Smooth muscle cell (in vitro differentiated cells): Measurements from ENCODE around the gene MCRIP1. TPM values are rescaled to one million over a fixed set of nuclear protein-coding genes. Genes with fewer than 3 reads are reported as not detected.

Experiments used
- DNase-seq: peaks from one replicate; lab custom pipeline; 2025; ENCODE audit not compliant: unreplicated experiment; lab: John Stamatoyannopoulos, UW
- H2AFZ ChIP-seq: fragments of 200-600 bp; sonication (generic); 2 replicates; pipeline ENCODE4 v1.6.0; 2016; ENCODE audit warnings: antibody characterized with exemption, low read depth, mild to moderate bottlenecking
- H3F3A ChIP-seq: fragments of 200-600 bp; sonication (generic); 2 replicates; pipeline ENCODE4 v1.6.0; 2017; ENCODE audit warnings: antibody characterized with exemption, low read depth
- H3K27ac ChIP-seq: fragments of 200-600 bp; sonication (generic); 2 replicates; pipeline ENCODE4 v1.5.1; 2016; ENCODE audit warnings: low read depth, mild to moderate bottlenecking
- H3K27me3 ChIP-seq: fragments of 200-600 bp; sonication (generic); 2 replicates; pipeline ENCODE4 v1.6.1; 2016; ENCODE audit warnings: low read depth, mild to moderate bottlenecking
- H3K36me3 ChIP-seq: fragments of 200-600 bp; sonication (generic); 2 replicates; pipeline ENCODE4 v1.5.1; 2016; ENCODE audit warnings: low read depth
- H3K4me1 ChIP-seq: fragments of 200-600 bp; sonication (generic); 2 replicates; pipeline ENCODE4 v1.5.1; 2016; ENCODE audit warnings: low read depth
- H3K4me2 ChIP-seq: fragments of 200-600 bp; sonication (generic); 2 replicates; pipeline ENCODE4 v1.6.0; 2016; ENCODE audit warnings: mild to moderate bottlenecking
- H3K4me3 ChIP-seq: fragments of 200-600 bp; sonication (generic); 2 replicates; pipeline ENCODE4 v1.5.1; 2016; ENCODE audit warnings: mild to moderate bottlenecking
- H3K79me2 ChIP-seq: fragments of 200-600 bp; sonication (generic); 2 replicates; pipeline ENCODE4 v1.6.0; 2016; ENCODE audit warnings: low read depth, mild to moderate bottlenecking
- H3K9ac ChIP-seq: fragments of 200-600 bp; sonication (generic); 2 replicates; pipeline ENCODE4 v1.6.0; 2016; ENCODE audit warnings: low read depth
- H3K9me3 ChIP-seq: fragments of 200-600 bp; sonication (generic); replicated peaks from 2 replicates; pipeline ENCODE4 v1.5.1; 2016; ENCODE audit warnings: low read depth
- H4K20me1 ChIP-seq: fragments of 200-600 bp; sonication (generic); 2 replicates; pipeline ENCODE4 v1.6.0; 2016; ENCODE audit warnings: low read depth
- WGBS: methylation state at CpG from one replicate; pipeline ENCODE4 v1.1.7; 2016; ENCODE audit warnings: low lambda C conversion rate; 5-methylcytosine and 5-hydroxymethylcytosine counted together
- polyA plus RNA-seq: library from polyadenylated mRNA; unstranded; fragments of >200 nt; fragmentation: Nextera tagmentation; extraction: Ambion mirVana; gene quantifications from 2 replicates; pipeline ENCODE4 v1.2.1, GENCODE V29; 2016
- total RNA-seq: library from RNA; depleted of rRNA; stranded (reverse); fragments of >200 nt; gene quantifications from 2 replicates; pipeline ENCODE4 v1.2.3, GENCODE V29; 2014
- TF ChIP-seq, protein P1 (sequence below): fragments of 200-600 bp; sonication (generic); IDR thresholded peaks from 2 replicates; pipeline ENCODE4 v1.5.1; 2017; ENCODE audit warnings: borderline replicate concordance, mild to moderate bottlenecking, antibody characterized with exemption; ENCODE audit not compliant: insufficient read depth, poor library complexity, severe bottlenecking

The MCRIP1 gene
- total and polyA plus RNA-seq, 2 experiments from 2014 or later, result 85.1 to 208 TPM

DNA sequence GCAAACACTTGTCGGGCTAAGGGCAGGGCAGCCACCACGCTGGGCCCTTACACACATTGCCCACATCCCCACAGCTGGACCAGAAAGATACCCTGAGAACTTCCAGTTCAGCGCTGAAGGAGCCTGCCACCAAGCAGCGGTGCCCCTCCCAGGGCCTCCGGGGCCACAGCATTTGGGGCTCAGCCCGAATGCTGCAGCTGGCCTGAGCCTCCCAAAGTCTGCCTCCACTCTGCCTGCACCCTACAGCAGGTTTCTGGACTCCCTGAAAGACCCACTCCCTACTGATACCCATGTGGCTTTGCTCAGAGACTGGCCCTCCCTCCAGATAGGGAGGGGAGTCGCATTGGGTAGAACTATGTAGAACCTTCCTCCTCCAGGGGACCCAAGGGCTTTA lies 1.5 kb downstream of the MCRIP1 start:
- WGBS, result 96% methylated on average over 7 of the region's 7 CpGs
- no peak overlapping the region for H2AFZ ChIP-seq

DNA sequence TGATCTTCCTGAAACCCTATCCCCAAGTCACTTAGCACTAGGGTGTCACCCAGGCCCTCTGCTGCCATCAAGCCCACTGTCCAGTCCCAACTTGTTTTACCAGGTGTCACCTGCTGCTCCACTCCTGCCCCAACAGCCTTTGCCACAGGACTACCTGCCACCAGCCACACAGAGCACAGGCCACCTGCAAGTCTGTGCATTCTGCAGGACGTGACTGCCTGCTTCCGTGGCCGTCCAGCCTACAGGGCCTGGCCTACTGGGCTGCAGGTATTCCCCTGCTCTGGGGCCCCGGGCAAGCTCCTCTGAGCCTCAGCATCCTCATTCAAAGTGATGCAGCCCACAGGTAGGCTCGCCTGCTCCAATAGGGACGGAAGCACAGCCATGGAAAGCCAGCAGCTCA lies 3.2 kb downstream of the MCRIP1 start:
- Histone ChIP-seq H3K4me3 (no peak overlapping the region), H3K27ac (no peak overlapping the region), H3K4me1 (peaks cover 17% of the 10 kb centered on the region), H3K9ac (no peak overlapping the region), H3K27me3 (no peaks in the 10 kb centered on the region), H3K79me2 (peaks cover 65% of the 10 kb centered on the region), H4K20me1 (peaks cover 76% of the 10 kb centered on the region), H3K36me3 (no peaks in the 10 kb centered on the region), H3K4me2 (no peak overlapping the region), H3K9me3 (no peaks in the 10 kb centered on the region), H2AFZ (no peak overlapping the region), H3F3A (no peaks in the 10 kb centered on the region)
- WGBS, result 97% methylated on average over 6 of the region's 6 CpGs
- no peak for DNase-seq
- TF ChIP-seq, protein P1, sequence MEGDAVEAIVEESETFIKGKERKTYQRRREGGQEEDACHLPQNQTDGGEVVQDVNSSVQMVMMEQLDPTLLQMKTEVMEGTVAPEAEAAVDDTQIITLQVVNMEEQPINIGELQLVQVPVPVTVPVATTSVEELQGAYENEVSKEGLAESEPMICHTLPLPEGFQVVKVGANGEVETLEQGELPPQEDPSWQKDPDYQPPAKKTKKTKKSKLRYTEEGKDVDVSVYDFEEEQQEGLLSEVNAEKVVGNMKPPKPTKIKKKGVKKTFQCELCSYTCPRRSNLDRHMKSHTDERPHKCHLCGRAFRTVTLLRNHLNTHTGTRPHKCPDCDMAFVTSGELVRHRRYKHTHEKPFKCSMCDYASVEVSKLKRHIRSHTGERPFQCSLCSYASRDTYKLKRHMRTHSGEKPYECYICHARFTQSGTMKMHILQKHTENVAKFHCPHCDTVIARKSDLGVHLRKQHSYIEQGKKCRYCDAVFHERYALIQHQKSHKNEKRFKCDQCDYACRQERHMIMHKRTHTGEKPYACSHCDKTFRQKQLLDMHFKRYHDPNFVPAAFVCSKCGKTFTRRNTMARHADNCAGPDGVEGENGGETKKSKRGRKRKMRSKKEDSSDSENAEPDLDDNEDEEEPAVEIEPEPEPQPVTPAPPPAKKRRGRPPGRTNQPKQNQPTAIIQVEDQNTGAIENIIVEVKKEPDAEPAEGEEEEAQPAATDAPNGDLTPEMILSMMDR, result no peak

More for the DNA sequence above, 1.5 kb downstream of the MCRIP1 start:
- no peaks in the 10 kb centered on the region for H3K27me3 ChIP-seq
- no peaks in the 10 kb centered on the region for H3K9me3 ChIP-seq
- H3K4me1 ChIP-seq, result peaks cover 17% of the 10 kb centered on the region
- no peak overlapping the region for H3K4me3 ChIP-seq
- no peak overlapping the region for H3K9ac ChIP-seq
- peak overlapping the region; percentile 83 for H3K4me2 ChIP-seq
- H3K27ac ChIP-seq, result peak overlapping the region; percentile 63
- no peaks in the 10 kb centered on the region for H3K36me3 ChIP-seq
- H3K79me2 ChIP-seq, result peaks cover 61% of the 10 kb centered on the region
- H4K20me1 ChIP-seq, result peaks cover 59% of the 10 kb centered on the region
- TF ChIP-seq, protein P1, result no peak
- H3F3A ChIP-seq, result no peaks in the 10 kb centered on the region
- no peak for DNase-seq

DNA sequence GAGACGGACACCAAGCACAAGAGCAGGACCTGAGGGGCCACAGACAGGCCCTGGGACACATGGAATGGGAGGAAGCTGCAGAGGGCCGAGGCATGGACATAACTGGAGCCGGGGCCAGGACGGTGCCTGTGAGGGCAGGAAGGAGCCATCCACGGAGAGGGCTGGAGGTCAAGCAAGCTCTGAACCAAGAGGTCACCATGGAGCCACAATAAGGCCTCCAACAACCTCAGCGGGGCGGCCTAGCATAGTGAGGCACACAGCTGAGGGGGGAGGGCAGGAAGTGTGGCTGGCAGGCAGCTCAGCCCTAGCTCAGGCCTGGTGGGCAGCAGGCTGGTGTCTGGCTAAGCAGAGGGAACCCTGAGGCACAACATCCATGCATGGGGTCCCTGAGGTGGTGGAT lies 4.4 kb downstream of the MCRIP1 start:
- no peaks in the 10 kb centered on the region for H3F3A ChIP-seq
- 93% methylated on average over 7 of the region's 7 CpGs for WGBS
- H3K9me3 ChIP-seq, result no peaks in the 10 kb centered on the region
- DNase-seq, result no peak
- no peak overlapping the region for H3K4me3 ChIP-seq
- TF ChIP-seq, protein P1, result no peak
- H3K4me2 ChIP-seq, result no peak overlapping the region
- no peaks in the 10 kb centered on the region for H3K27me3 ChIP-seq
- no peaks in the 10 kb centered on the region for H3K36me3 ChIP-seq
- H3K27ac ChIP-seq, result no peak overlapping the region
- no peak overlapping the region for H2AFZ ChIP-seq
- peaks cover 65% of the 10 kb centered on the region for H3K79me2 ChIP-seq
- peaks cover 11% of the 10 kb centered on the region for H3K4me1 ChIP-seq
- H3K9ac ChIP-seq, result no peak overlapping the region
- H4K20me1 ChIP-seq, result peaks cover 88% of the 10 kb centered on the region

DNA sequence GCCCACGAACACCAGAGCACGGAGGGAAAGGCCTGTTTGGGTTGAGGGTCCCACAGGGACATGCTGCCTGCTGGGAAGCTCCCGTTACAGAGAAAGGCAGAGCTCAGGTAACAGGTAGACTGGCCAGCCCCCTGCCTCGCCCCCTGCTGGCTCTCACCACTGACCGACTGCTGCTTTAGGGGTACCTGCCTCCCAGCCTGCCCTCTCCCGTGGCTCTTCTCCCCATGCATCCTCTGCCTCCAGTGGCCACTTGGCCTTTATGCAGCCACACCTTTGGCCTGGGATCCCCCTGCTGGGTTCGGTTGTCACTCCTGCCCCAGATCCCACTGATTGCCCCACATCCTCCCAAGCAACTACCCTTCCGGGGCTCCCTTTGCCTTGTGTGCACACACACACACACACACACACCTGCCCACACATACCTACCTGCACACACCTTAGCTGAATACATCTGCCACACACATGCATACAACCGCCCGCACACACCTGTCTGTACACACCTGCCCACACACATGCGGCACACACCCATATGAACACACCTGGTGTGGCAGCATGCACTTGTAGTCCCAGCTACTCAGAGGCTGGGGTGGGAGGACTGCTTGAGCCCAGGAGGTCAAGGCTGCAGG lies 7.1 kb downstream of the MCRIP1 start:
- Histone ChIP-seq H3K9ac (no peak overlapping the region), H3K27me3 (no peaks in the 10 kb centered on the region), H3K4me1 (no peaks in the 10 kb centered on the region), H2AFZ (no peak overlapping the region), H4K20me1 (peaks cover 77% of the 10 kb centered on the region), H3K79me2 (peaks cover 47% of the 10 kb centered on the region), H3K4me2 (no peak overlapping the region), H3K4me3 (no peak overlapping the region), H3K9me3 (no peaks in the 10 kb centered on the region), H3K36me3 (no peaks in the 10 kb centered on the region), H3K27ac (no peak overlapping the region), H3F3A (no peaks in the 10 kb centered on the region)
- TF ChIP-seq, protein P1, result no peak
- 88% methylated on average over 11 of the region's 11 CpGs for WGBS
- DNase-seq, result no peak
